A172 (cell line): ENCODE data around the gene PTPRG. TPM values are rescaled to one million over a fixed set of nuclear protein-coding genes. Genes with fewer than 3 reads are reported as not detected.

ENCODE experiments used
- DNase-seq: peaks from one replicate; pipeline ENCODE4 v3.0.0-alpha.2; 2015; ENCODE audit warnings: low spot score
- total RNA-seq: library from RNA; depleted of rRNA; stranded (reverse); fragments of >200 nt; shearing (Covaris generic); gene quantifications from 2 replicates; pipeline ENCODE4 v1.2.3, GENCODE V29; 2014

The PTPRG gene
- total RNA-seq, 1 experiment from 2014 or later = 7.3 TPM

GRCh38 chr3:61960976-61961375 is 399.6 kb downstream of the PTPRG start:
- no peak for DNase-seq

- DNase-seq = no peak
Observed at GRCh38 chr3:61961900-61962299, 400.5 kb downstream of the PTPRG start.

GRCh38 chr3:61964566-61964965 is 403.2 kb downstream of the PTPRG start:
- peak; percentile 4 for DNase-seq

GRCh38 chr3:61965770-61966131 is 404.4 kb downstream of the PTPRG start:
- DNase-seq = no peak

GRCh38 chr3:61966200-61966599 is 404.8 kb downstream of the PTPRG start:
- DNase-seq = no peak

- DNase-seq = no peak
Observed at GRCh38 chr3:61967019-61967418, 405.6 kb downstream of the PTPRG start.

GRCh38 chr3:61967937-61968336 is 406.6 kb downstream of the PTPRG start:
- no peak for DNase-seq

- DNase-seq = no peak
Observed at GRCh38 chr3:61974662-61975061, 413.3 kb downstream of the PTPRG start.

GRCh38 chr3:61975199-61975598 is 413.8 kb downstream of the PTPRG start:
- no peak for DNase-seq

- no peak for DNase-seq
Observed at GRCh38 chr3:61975936-61976335, 414.6 kb downstream of the PTPRG start.

GRCh38 chr3:61978460-61979419 is 417.4 kb downstream of the PTPRG start:
- DNase-seq = no peak

GRCh38 chr3:61979638-61980037 is 418.3 kb downstream of the PTPRG start:
- no peak for DNase-seq

- no peak for DNase-seq
Observed at GRCh38 chr3:61980041-61980440, 418.7 kb downstream of the PTPRG start.

GRCh38 chr3:61981060-61981459 is 419.7 kb downstream of the PTPRG start:
- DNase-seq = peak; percentile 52

- no peak for DNase-seq
Observed at GRCh38 chr3:61983479-61983878, 422.1 kb downstream of the PTPRG start.

- DNase-seq = peak; percentile 67
Observed at GRCh38 chr3:61985020-61985419, 423.6 kb downstream of the PTPRG start.

- DNase-seq = no peak
Observed at GRCh38 chr3:61986473-61986872, 425.1 kb downstream of the PTPRG start.

GRCh38 chr3:61989681-61990080 is 428.3 kb downstream of the PTPRG start:
- DNase-seq = no peak

- no peak for DNase-seq
Observed at GRCh38 chr3:61990327-61991027, 429.1 kb downstream of the PTPRG start.

GRCh38 chr3:61991706-61992105 is 430.3 kb downstream of the PTPRG start:
- DNase-seq = no peak

- no peak for DNase-seq
Observed at GRCh38 chr3:61996366-61996765, 435.0 kb downstream of the PTPRG start.

GRCh38 chr3:61997101-61997500 is 435.7 kb downstream of the PTPRG start:
- DNase-seq = no peak

GRCh38 chr3:62003835-62004234 is 442.5 kb downstream of the PTPRG start:
- no peak for DNase-seq
